CD14-positive monocyte (primary cell): ENCODE measurements around the gene SETD3. TPM values are rescaled to one million over a fixed set of nuclear protein-coding genes. Genes with fewer than 3 reads are reported as not detected.

Experiments used
- DNase-seq, 3 donors: peaks; one replicate each; pipeline ENCODE4 v3.0.0-alpha.2; 2011 to 2022
- H2AFZ ChIP-seq: 2 replicates; pipeline ENCODE4 v1.6.0; 2012; ENCODE audit warnings: mild to moderate bottlenecking, low read depth, low read length, inconsistent platforms; ENCODE audit not compliant: insufficient read depth, poor library complexity, severe bottlenecking
- H3K27ac ChIP-seq, 2 donors: 1 replicate in 1 of 2; 2 replicates in 1 of 2; pipeline ENCODE4 v1.5.1; 2012 to 2013; ENCODE audit warnings: low read length in 2 of 2, control low read depth in 1 of 2, inconsistent platforms in 1 of 2, low read depth in 1 of 2, mild to moderate bottlenecking in 1 of 2
- H3K27me3 ChIP-seq, 2 donors: one replicate each; pipeline versions ENCODE4 v1.6.0 to v1.6.1; 2011 to 2013; ENCODE audit warnings: low read length in 2 of 2; ENCODE audit not compliant: control insufficient read depth in 2 of 2, insufficient read depth in 2 of 2
- H3K36me3 ChIP-seq, 2 donors: replicated peaks in 1 of 2; 1 replicate in 1 of 2; 2 replicates in 1 of 2; pipeline versions ENCODE4 v1.5.1 to v1.6.1; 2012 to 2013; ENCODE audit warnings: low read length in 2 of 2, control low read depth in 1 of 2, inconsistent platforms in 1 of 2, mild to moderate bottlenecking in 1 of 2; ENCODE audit not compliant: insufficient read depth in 2 of 2, control insufficient read depth in 1 of 2
- H3K4me1 ChIP-seq, 2 donors: 1 replicate in 1 of 2; 2 replicates in 1 of 2; pipeline versions ENCODE4 v1.5.1 to v1.6.1; 2012 to 2013; ENCODE audit warnings: low read length in 2 of 2, control low read depth in 1 of 2, inconsistent platforms in 1 of 2, mild to moderate bottlenecking in 1 of 2, moderate library complexity in 1 of 2; ENCODE audit not compliant: insufficient read depth in 2 of 2, control insufficient read depth in 1 of 2
- H3K4me2 ChIP-seq: replicated peaks from 2 replicates; pipeline ENCODE3; 2012; ENCODE audit warnings: low read length, moderate library complexity, mild to moderate bottlenecking; ENCODE audit not compliant: poor library complexity, severe bottlenecking; ENCODE audit errors: extremely low read depth
- H3K4me3 ChIP-seq, 3 experiments: fragments of 200-600 bp in 1 of 3; sonication (generic) in 1 of 3; replicated peaks in 1 of 3; 1 replicate in 2 of 3; 2 replicates in 1 of 3; pipeline ENCODE4 v1.5.1; 2011 to 2013; ENCODE audit warnings: low read length in 3 of 3, mild to moderate bottlenecking in 3 of 3, control low read depth in 2 of 3, low read depth in 2 of 3, inconsistent platforms in 1 of 3, moderate library complexity in 1 of 3
- H3K79me2 ChIP-seq: 2 replicates; pipeline ENCODE4 v1.6.0; 2012; ENCODE audit warnings: mild to moderate bottlenecking, control low read depth, inconsistent platforms, low read length, moderate library complexity; ENCODE audit not compliant: insufficient read depth
- H3K9ac ChIP-seq: 2 replicates; pipeline ENCODE4 v1.6.0; 2017; ENCODE audit warnings: low read length, mild to moderate bottlenecking; ENCODE audit not compliant: insufficient read depth, poor library complexity, severe bottlenecking
- H3K9me3 ChIP-seq, 2 donors: replicated peaks in 1 of 2; 1 replicate in 1 of 2; 2 replicates in 1 of 2; pipeline versions ENCODE4 v1.5.1 to v1.6.1; 2012 to 2013; ENCODE audit warnings: low read length in 2 of 2, control low read depth in 1 of 2; ENCODE audit not compliant: control insufficient read depth in 1 of 2, insufficient read depth in 1 of 2
- H4K20me1 ChIP-seq: 2 replicates; pipeline ENCODE4 v1.6.0; 2012; ENCODE audit warnings: mild to moderate bottlenecking, low read length, control low read depth, moderate library complexity; ENCODE audit not compliant: insufficient read depth
- H3K27ac Mint-ChIP-seq, 7 donors: one replicate each; pipeline ENCODE4 v1.8.0; 2020; ENCODE audit warnings: mild to moderate bottlenecking in 7 of 7, mixed read lengths in 7 of 7, moderate library complexity in 6 of 7, inconsistent platforms in 2 of 7
- H3K27me3 Mint-ChIP-seq, 3 donors: one replicate each; pipeline ENCODE4 v1.8.0; 2021 to 2022; ENCODE audit warnings: low read depth in 3 of 3, mild to moderate bottlenecking in 3 of 3, mixed read lengths in 3 of 3, moderate library complexity in 3 of 3, inconsistent platforms in 1 of 3
- H3K36me3 Mint-ChIP-seq, 2 donors: one replicate each; pipeline ENCODE4 v1.8.0; 2020; ENCODE audit warnings: mixed read lengths in 2 of 2, inconsistent platforms in 1 of 2, mild to moderate bottlenecking in 1 of 2
- H3K4me1 Mint-ChIP-seq: one replicate; pipeline ENCODE4 v1.8.0; 2020; ENCODE audit warnings: mild to moderate bottlenecking, mixed read lengths
- H3K4me3 Mint-ChIP-seq, 2 donors: one replicate each; pipeline ENCODE4 v1.8.0; 2020; ENCODE audit warnings: mild to moderate bottlenecking in 2 of 2, mixed read lengths in 2 of 2, moderate library complexity in 1 of 2
- H3K9me3 Mint-ChIP-seq, 7 donors: one replicate each; pipeline ENCODE4 v1.8.0; 2020 to 2022; ENCODE audit warnings: mixed read lengths in 7 of 7, mild to moderate bottlenecking in 6 of 7, moderate library complexity in 6 of 7, inconsistent platforms in 2 of 7
- CTCF ChIP-seq: fragments of 200-600 bp; IDR thresholded peaks from one replicate; pipeline ENCODE4 v1.8.0; 2022; ENCODE audit warnings: antibody characterized with exemption, mild to moderate bottlenecking
- WGBS: methylation state at CpG from one replicate; pipeline ENCODE4 v1.1.5; 2013; ENCODE audit warnings: missing lambda C conversion rate; ENCODE audit not compliant: insufficient coverage; 5-methylcytosine and 5-hydroxymethylcytosine counted together
- intact Hi-C, 2 donors: fragments of 100-400 bp; cut with micrococcal nuclease; formaldehyde crosslinking; loops; one replicate each; pipeline versions ENCODE4 v1.15.0 to v1.15.1; 2023
- polyA plus RNA-seq, 3 donors: library from polyadenylated mRNA; depleted of rRNA in 1 of 3; unstranded in 2 of 3; stranded (reverse) in 1 of 3; fragments of 300-500 nt in 2 of 3; fragments of >200 nt in 1 of 3; fragmentation: Illumina TruSeq in 2 of 3; gene quantifications; 1 replicate in 2 of 3; 2 replicates in 1 of 3; pipeline ENCODE4 v1.2.3, GENCODE V29; 2012 to 2021

The SETD3 gene
- polyA plus RNA-seq, 3 donors = 22.9 to 39.5 (median 38.7) TPM

- Mint-ChIP-seq H3K27ac (peak overlapping the region in 1 of 7 donors; percentile 81), H3K4me3 (no peak overlapping the region), H3K27me3 (peaks cover 0 to 5% (median 4%) of the 10 kb centered on the region in 3 donors), H3K9me3 (no peaks in the 10 kb centered on the region), H3K4me1 (peaks cover 2% of the 10 kb centered on the region), H3K36me3 (peaks cover 14 to 30% of the 10 kb centered on the region in 2 donors)
- H3K27ac ChIP-seq = no peak overlapping the region
- no peaks in the 10 kb centered on the region for H3K27me3 ChIP-seq
- 94% methylated on average over 18 of the region's 20 CpGs for WGBS
- H3K4me2 ChIP-seq = no peak overlapping the region
- H3K79me2 ChIP-seq = no peaks in the 10 kb centered on the region
- no peaks in the 10 kb centered on the region for H3K4me1 ChIP-seq
- no peak for TF ChIP-seq CTCF
- H3K36me3 ChIP-seq = peaks cover 26 to 28% of the 10 kb centered on the region in 2 donors
- intact Hi-C loops = loop anchor here in 1 of 2 donors (5.0 kb wide), 1 partner anchor 113 kb away; no protein-coding TSS in a partner anchor
- no peak for DNase-seq
- H3K9ac ChIP-seq = no peak overlapping the region
- H3K4me3 ChIP-seq = no peak overlapping the region
- H4K20me1 ChIP-seq = peaks cover 5% of the 10 kb centered on the region
- H3K9me3 ChIP-seq = no peaks in the 10 kb centered on the region
- no peak overlapping the region for H2AFZ ChIP-seq
Measured at GRCh38 chr14:99514552-99515300, 34.1 kb upstream of the SETD3 start.

- Mint-ChIP-seq H3K4me3 (no peak overlapping the region), H3K4me1 (peaks cover 2% of the 10 kb centered on the region), H3K9me3 (no peaks in the 10 kb centered on the region), H3K36me3 (peaks cover 21 to 37% of the 10 kb centered on the region in 2 donors), H3K27me3 (peaks cover 0 to 4% (median 4%) of the 10 kb centered on the region in 3 donors), H3K27ac (peak overlapping the region; percentile 22 to 81 (median 53))
- Histone ChIP-seq H3K27ac (no peak overlapping the region), H3K4me1 (no peaks in the 10 kb centered on the region), H2AFZ (no peak overlapping the region), H3K4me3 (no peak overlapping the region), H3K36me3 (peaks cover 33 to 35% of the 10 kb centered on the region in 2 donors), H3K27me3 (no peaks in the 10 kb centered on the region), H3K9me3 (no peaks in the 10 kb centered on the region), H3K4me2 (no peak overlapping the region), H3K9ac (no peak overlapping the region), H3K79me2 (no peaks in the 10 kb centered on the region), H4K20me1 (peaks cover 12% of the 10 kb centered on the region)
- WGBS = 86% methylated on average over 13 of the region's 13 CpGs
- TF ChIP-seq CTCF = no peak
- intact Hi-C loops = no loop called here
- DNase-seq = peak in 2 of 3 donors; percentile 13
Measured at GRCh38 chr14:99513946-99514551, 33.4 kb upstream of the SETD3 start.
